Measurements from ENCODE around the gene TCHHL1.
"Not testable (repeated sequence)": the region's sequence is repeated elsewhere in the genome, so short reads cannot be mapped to it uniquely, and the experiment has no call there.

The TCHHL1 gene

DNA sequence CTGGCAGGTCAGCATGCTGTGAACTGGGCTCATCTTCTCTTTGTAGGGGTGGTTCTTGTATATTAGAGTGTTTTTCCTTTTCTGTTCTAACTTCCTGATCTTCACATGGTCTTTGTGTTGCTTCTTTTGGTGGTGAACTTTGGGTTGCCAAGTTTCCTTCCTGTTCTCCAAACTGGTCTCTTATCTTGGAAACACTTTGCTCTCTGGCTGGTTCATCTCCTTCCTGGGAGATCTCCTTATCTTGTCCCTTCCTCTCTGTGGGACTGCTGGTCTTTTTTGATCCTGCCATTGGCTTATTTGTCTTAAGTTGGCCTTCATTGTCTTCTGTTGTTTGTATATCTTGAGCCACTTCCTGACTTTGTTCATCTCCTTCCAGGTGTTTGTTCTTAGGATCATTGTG, 2.1 kb downstream of the TCHHL1 start:
- no peak for DNase-seq (ENCODE audit: low read depth)

DNA sequence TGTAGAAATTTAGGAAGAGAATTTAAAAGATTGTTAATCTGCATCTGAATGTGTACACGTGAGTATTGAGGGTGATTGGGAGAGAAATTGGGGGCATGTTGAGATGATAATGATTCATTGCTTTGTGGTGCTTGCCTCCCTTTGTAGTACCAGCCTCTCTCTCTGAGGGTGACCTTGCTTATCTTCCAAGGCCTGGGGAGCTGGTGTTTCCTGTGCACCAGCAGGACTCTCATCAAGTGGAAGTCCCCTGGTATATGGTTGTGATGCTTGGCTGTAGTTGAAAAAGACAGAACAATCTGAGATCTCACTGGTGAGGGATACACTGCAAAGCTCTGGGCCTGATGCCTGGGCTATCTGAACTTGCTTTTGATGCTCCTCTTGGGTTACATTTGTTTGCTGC, 4.0 kb downstream of the TCHHL1 start:
- no peak for DNase-seq (ENCODE audit: low read depth)

- not testable (repeated sequence) for DNase-seq (ENCODE audit: low read depth)
These were observed 7.8 kb downstream of the TCHHL1 start for GRCh38 chr1:152081026-152081425.

- DNase-seq (ENCODE audit: low read depth): not testable (repeated sequence)
These were observed 8.4 kb downstream of the TCHHL1 start for GRCh38 chr1:152080494-152080893.

DNA sequence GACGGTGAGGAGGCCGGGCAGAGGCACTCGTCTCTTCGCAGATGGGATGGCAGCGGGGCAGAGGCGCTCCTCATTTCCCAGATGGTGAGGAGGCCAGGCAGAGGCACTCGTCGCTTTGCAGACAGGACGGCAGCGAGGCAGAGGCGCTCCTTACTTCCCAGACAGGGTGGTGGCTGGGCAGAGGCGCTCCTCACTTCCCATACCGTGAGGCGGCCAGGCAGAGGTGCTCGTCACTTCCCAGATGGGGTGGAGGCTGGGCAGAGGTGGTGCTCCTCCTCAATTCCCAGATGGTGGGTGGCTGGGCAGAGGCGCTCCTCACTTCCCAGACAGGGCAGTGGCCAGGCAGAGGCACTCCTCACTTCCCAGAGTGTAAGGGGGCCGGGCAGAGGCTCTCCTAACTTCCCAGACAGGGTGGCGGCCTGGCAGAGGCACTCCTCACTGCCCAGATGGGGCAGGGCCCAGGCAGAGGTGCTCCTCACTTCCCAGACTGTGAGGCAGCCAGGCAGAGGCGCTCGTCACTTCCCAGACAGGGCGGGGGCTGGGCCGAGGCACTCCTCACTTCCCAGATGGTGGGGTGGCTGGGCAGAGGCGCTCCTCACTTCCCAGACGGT, 9.9 kb downstream of the TCHHL1 start:
- no peak for DNase-seq (ENCODE audit: low read depth)

DNA sequence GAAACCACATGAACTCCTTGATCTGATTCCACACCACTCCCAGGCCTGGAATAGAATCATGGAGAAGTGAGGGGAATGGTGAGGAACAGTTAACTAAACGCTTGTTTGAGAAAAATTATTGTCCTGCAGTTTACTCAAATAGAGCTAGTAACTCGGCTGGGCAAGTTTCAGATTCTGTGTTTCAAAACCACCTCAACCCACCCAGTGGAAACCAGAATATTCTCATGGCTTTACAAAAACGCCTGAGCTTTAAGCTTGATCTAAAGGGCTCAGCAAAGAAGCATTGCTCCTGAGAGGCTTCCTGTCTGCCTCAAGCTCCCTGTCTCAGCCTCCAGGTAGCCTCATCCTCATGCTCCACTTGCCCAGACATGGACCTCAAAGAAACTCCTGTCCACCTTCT, 16.6 kb downstream of the TCHHL1 start:
- DNase-seq (ENCODE audit: low read depth): no peak

DNA sequence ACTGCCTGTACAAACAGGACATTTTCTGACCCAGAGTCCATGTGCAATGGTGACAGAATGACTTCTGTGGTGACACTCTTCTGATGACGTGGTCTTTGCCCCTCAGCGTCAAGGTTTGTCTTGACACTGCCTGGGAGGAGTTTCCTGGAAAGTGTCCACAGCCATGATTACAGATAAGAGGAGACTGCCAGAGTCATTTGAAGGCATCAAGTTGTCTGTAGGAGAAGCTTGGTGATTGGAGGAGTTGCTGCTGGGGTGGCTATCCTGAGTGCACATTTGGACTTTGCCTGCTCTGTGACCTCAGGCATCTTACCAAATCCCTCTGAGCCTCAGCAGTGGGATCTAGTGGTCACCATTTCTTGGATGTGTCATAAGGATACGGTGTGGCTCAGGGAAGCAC, 17.7 kb downstream of the TCHHL1 start:
- DNase-seq (ENCODE audit: low read depth): no peak

DNA sequence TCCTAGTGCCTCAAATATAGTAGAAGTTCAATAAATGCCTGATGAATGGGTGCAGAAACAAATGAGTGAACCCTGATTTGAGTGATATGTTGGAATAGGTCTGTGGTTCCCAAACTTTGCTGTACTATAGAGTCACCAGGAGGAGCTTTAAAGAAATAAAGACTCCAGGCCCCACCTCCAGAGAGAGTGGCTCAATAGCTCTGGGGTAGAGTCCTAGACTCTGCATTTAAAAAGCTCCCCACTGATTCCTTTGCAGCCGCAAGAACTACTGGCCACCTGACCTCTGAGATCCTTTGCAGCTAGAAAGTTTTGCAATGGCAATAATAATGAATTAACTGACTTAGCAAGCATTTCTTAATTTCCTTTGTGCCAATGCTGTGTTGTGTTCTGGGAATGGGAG, 20.9 kb downstream of the TCHHL1 start:
- no peak for DNase-seq (ENCODE audit: low read depth)

DNA sequence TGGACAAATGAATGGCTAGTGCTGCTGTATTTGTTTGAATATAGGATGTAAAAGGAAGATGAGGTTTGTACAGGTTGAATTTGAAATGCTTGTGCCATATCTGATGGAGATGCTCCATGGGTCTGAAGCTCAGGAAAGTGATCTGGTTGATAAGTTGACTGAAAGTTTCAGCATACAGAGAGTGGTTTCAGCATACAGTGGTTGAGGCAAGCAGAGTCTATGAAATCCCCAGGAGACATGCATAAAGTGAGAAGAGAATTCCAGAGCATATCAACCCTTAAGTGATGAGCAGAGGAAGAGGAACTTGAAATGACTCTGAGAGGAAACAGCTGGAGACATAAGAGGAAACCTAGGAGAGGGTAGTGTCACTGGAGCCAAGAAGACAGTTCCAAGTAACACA, 21.7 kb downstream of the TCHHL1 start:
- no peak for DNase-seq (ENCODE audit: low read depth)

GRCh38 chr1:152061952-152062351, 26.9 kb downstream of the TCHHL1 start:
- no peak for DNase-seq (ENCODE audit: low read depth)

DNA sequence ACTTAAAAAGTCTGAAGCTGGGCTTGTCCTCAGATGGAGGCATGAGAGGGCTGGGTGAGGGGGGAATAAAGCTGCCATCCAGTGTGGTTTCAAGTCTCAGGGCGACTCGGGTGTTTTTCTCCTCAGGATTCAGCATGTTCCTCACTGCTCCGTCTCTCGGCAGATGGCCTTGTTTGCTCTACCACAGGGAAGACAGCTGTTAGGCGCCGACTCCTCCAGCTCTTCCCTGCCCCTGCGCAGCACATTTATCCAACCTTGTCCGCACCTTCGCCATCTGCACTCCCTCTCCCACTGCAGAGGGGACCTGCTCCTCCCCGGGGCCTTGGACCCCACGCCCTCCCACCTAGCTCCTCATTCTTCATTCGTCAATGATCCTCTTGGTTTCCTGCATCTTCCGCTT, 35.5 kb downstream of the TCHHL1 start:
- no peak for DNase-seq (ENCODE audit: low read depth)

DNA sequence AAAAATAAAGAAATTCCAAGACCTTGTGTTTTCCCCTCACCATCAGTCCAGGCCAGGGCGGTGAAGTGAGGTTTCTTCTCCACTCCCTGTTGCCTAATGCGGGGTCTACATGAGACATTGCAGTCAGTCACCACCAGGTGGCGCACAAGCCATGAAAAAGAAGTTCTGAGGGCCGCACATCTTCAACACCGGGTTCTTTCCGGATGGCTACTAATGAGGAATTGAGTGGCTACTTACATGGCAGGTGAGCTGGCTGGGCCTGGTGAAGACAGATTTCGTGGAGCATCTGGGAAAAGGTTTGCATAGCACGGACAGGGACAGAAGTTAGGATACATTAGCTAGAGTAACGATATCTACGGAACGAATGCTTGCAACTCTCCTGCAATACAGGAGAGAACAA, 36.3 kb downstream of the TCHHL1 start:
- peak; percentile 62 for DNase-seq (ENCODE audit: low read depth)

DNA sequence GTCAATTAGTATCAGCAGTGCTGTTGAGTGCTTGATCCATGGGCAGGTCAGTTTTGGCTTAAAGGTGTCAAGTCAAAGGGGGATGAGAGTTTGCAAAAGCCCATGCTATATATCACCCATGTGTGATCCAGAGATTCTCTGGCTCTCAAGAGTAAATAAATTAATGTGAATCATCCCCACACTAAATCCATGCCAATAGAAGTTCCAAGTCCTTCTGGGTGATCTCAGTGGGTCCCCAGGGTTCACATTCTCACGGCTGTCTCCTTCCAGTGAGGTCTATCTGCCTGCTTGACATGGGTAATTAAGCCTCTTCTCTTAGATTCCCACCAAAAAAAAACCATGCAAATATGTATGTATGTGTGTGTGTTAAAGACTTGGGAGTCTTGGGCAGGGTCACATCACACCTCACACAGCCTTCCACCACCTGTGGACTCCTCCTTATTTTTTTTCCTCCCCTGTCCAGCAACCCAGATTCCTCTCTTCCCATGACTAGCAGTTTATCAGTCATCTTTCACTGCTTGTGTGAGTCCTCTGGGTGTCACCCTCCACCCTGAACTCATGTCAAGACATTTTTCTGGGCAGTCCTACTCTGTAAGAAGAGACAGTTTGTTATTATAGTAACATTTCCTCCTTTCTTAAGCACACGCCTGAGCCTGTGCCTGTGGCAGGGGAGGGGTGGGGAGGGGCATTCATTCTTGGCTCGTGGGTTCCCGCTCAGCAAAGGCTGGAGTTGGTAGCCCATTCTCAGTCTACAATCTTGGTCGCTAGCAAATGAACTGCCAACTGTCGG, 37.8 kb downstream of the TCHHL1 start:
- peak; percentile 10 for DNase-seq (ENCODE audit: low read depth)

- DNase-seq (ENCODE audit: low read depth): peak; percentile 76
These were observed 39.4 kb downstream of the TCHHL1 start for GRCh38 chr1:152049291-152050083.

GRCh38 chr1:152048416-152049009, 40.4 kb downstream of the TCHHL1 start:
- DNase-seq (ENCODE audit: low read depth): peak; percentile 71

DNA sequence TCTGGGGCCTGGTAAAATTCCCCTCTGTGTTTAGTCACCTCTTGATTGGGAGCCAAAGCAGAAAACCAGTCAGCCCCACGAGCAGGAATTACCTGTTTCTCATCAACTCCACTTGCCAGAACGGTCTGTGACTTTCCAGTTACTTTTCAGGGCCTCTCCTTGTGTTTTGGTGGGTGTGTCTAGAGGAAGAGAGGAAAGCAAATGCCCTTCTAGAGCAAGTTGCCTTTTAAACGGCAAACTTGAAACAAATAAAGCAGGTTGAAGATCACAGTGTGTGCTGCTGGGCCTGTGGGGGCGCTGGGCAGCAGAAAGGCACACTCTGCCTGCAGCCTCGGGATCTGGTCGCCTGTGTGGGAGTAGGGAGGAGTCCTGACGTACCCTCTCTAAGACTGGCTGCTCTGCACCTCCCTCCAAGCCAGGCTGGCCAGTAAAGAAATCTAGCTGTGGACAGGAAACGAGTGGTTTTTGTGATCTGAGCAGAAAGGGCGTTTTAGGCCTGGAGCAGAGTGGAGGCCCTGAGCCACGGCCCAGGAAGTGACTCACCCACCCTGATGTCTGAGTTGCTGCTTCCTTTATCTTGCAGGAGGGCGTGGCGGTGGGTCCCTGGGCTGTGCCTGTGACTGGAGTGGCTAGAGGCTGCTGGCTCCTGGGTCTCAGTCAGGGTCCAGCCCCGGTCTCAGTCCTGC, 41.0 kb downstream of the TCHHL1 start:
- peak; percentile 99 for DNase-seq (ENCODE audit: low read depth)

GRCh38 chr1:152047413-152047729, 41.5 kb downstream of the TCHHL1 start:
- DNase-seq (ENCODE audit: low read depth): no peak

DNA sequence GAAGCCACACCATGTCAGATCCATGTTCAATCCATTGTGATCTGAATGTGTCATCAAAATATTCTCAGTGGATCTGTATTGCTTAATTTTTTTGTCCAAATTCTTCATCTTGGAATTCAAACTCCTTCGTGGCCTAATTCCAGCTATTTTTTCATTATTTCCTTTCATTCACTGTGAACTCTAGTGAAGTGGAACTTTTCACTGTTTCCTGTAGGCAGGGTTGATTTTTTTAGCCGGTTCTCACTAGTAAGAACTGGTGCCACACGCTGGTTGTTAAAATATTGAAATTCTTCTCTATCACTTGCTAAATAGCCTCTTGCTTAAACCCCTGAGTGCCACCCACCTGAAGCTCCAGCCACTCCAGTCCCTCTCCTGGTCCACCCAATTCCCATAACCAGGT, 44.5 kb downstream of the TCHHL1 start:
- no peak for DNase-seq (ENCODE audit: low read depth)

- DNase-seq (ENCODE audit: low read depth): no peak
These were observed 45.0 kb downstream of the TCHHL1 start for GRCh38 chr1:152043870-152044269.

- no peak for DNase-seq (ENCODE audit: low read depth)
These were observed 46.8 kb downstream of the TCHHL1 start for GRCh38 chr1:152042030-152042429.

DNA sequence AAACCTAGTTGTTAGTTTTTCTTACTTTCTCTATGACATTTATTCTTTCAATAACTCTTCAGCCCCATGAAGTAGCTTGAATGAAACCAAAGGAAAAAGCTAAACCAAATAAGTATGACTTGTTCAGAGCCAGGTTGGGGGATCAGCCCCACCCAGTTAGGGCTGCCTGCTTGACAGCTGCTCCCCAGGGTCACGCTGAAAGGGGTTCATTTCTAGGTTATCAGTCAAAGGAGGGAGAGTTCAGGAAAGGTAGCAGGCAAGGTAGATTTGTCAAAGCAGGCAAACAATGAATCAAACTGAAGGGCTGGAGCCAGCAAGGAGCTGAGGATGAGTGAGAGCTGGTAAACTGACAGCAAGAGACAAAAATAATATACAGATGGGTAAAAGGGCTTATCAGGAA, 49.0 kb downstream of the TCHHL1 start:
- no peak for DNase-seq (ENCODE audit: low read depth)

DNA sequence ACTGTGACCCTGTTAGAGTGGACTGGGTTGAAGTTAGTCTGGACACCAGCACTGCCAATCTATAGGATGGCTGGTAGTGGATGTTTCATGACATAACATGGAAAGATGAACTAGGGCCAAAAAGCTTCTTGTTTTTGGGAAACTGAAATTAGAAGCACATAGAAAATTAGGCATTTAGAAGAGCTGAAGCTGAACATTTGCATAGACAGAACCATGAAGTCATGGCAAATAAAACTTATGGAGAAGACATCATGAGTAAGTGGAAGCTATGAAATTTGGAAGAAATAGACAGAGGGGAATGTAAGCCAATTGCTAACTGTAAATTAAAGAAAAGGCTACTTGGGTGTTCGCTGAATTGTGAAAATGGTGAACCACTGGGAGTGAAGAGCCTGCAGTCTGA, 49.4 kb downstream of the TCHHL1 start:
- no peak for DNase-seq (ENCODE audit: low read depth)
